HG02970 (cell line): ENCODE measurements around the gene TPPP2.

ENCODE experiments used
- ATAC-seq: cut with Tn5 transposase; IDR thresholded peaks from one replicate; pipeline ENCODE4 v1.9.1; 2021; ENCODE audit warnings: mild to moderate bottlenecking, moderate library complexity, moderate number of reproducible peaks; ENCODE audit not compliant: unreplicated experiment, low FRiP score

TPPP2 gene

DNA sequence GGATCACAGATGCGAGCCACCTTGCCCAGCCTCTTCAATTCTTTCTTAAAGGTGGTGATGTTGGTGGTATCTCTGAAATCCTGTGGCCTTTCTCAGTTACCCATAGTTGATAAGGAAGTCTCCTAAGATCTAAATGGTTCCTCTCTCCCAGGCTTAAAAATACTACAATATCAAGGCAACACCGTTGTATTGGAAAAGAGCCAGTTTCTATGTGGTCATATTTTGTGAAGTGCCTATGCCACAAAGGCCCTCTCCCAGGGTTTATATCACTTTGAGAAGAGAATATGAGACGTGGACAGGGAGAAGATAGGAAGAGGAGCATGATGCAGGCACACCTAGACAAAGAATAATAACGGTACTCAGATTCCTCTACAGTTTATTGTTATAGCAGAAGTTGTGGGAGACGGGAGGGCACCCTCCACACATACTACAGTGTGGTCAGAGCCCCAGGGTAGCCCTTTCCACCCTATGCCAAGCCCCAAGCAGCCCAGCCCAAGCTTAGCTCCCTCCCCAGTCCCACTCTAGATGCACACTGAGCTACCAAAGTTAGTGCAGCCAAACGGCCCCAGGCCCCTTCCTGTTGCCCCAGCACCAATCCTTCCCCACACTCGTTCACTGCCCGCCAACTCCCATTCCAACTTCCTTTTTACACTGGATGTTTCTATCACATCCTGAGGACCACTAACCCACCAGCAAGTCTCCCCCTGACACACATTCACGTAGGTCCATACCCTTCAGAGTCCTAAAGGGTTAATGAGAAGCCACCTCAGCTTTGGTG lies 13.4 kb upstream of the TPPP2 start:
- no peak for ATAC-seq

DNA sequence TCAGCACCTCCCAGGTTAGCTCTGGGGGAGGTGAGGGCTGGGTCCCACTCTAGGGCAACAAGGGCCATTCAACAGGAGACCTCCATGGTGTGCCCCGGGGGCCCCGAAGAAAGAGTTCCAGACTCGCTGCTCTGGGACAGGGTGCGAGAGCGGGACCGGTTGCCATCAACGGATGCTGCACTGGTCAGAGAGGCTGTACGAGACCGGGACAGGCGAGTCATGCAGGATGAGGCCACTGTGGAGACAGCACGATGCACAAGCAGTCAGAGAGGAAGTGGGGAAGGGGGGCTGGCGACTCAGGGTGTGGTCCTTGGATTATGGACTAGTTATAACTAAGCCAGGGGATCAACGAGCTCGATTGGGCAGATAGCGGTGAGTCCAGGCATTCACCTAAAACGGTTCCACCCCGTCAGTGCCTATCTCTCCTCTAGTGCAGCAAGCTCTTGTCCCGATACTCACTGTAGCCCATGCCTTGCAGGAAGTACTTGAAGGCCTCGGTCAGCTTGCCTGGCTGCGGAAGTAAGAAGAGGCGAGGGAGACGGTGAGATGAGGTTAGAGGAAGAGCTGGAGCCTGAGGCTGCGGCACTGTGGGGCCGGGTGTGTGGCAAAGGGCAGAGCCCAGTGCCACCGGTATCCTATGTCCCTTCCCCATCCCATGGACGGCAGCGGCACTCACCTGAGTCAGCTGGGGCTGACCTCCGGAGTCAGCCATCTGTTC lies 12.3 kb upstream of the TPPP2 start:
- ATAC-seq = no peak

DNA sequence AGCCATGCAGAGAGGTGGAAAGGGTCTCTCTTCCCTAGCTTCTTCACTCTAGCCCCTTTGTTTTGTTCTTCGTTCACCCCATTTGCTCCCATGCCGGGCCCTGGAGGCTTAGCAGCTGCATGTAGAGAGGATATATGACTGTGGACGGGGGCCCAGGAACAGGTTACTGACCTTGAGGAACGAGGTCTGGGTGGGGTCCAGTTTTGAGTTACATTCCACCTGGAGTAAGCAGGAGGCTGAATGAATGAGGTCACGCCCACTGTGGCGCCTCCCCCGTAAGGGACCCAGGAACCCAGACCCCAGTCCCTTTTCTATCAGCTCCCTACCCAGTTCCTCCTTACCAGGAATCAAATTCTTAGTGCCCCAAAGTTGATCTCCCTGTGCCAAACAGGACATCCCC lies 11.7 kb upstream of the TPPP2 start:
- no peak for ATAC-seq

DNA sequence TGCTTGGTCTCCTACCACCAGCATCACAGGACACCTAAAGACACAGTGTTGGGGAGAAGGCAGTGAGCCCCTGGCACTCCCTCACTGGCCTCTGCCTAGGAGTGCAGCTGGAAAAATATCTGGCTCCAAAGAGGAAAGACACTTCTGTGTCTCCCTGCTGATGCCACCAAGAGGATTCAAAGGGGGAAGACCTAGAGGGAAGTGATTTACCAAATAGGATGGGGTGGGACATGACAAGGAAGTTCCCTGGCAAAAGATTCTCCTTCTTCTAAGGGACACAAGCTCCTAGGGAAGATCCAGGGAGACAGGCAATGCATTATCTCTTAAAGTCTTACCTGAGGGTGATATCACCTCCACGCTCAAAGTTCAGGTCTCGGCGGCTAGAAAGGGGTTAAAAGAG lies 11.2 kb upstream of the TPPP2 start:
- no peak for ATAC-seq

DNA sequence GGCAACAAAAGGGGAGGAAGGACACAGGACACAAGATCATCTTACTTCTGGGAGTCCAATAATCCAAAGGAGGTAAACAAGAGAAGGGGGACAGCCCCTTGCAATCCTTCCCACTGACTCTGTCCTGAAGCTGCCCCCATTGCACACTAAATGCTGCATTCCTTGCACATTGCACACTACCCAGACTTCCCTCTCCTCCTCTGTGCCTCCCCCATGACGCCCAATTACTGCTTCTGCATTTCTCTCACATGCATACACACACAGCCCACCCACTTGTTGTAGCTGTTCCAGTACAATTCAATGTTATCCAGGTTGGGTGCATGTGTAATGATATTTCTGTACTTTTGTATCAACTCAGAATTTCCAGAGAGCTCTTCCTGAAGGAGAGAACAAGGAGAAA lies 10.7 kb upstream of the TPPP2 start:
- no peak for ATAC-seq

DNA sequence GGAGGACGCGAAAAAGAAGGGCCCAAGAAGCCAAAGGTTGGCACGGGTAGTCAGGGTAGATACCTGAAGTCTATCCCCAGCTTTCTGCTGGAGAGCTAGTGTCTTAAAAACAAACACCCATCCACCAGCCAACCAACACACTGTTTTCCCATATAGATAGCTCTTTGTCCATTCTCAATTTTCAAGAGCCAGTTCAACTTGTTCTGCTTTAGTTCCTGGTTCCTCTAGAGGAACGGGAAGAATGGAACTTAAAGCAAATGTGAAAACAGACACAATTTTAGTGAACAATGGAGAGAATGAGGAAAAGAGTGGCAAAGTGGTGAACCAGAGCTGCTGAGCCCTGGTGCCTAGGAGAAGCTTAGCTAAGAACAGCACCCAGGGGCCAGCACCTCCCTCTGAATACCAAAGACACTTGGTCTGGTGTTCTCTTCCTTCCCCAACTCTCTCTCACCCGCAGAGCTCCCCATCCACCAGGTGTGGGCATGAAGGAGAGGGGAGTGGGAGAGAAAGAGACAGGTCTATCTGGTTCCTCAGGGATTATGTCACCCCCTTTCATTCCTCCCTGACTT lies 9.0 kb upstream of the TPPP2 start:
- no peak for ATAC-seq

DNA sequence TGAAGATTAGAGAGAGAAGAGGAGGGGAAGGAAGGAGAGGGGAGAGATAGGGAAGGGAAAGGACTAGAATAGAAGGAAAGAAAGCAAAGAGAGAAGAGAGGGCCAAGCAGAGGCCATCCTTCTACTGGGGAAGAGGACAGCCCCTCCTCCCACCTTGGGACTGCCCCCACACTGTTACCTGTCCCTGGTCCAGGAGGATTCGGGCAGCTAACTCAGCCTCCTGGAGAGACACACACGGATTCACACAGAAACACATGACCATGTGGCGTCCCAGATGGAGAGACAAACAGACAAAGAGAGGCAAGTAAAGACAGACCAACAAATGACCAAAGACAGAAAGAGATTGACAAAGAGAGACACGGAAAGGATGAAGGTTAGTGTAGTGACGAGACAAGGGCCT lies 7.3 kb upstream of the TPPP2 start:
- ATAC-seq = no peak

DNA sequence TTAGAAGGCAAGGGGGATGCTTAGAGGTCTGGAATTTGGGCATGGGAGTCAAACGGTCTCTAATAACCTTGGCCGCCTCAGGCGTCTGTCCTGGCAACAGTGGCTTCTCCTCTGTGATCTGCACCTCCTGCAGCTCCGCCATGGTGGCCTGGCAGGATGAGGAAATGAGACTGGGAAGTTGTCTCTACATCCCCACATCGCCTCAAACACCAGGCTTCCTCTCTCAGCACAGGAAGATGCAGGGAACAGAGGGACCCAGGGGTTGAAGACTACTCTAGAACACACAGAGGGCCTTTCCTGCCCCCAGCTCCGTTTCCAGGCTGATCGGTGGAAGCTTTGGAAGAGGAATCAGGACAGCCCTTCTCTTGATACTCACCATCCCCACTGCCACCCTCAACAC lies 6.8 kb upstream of the TPPP2 start:
- ATAC-seq = no peak

DNA sequence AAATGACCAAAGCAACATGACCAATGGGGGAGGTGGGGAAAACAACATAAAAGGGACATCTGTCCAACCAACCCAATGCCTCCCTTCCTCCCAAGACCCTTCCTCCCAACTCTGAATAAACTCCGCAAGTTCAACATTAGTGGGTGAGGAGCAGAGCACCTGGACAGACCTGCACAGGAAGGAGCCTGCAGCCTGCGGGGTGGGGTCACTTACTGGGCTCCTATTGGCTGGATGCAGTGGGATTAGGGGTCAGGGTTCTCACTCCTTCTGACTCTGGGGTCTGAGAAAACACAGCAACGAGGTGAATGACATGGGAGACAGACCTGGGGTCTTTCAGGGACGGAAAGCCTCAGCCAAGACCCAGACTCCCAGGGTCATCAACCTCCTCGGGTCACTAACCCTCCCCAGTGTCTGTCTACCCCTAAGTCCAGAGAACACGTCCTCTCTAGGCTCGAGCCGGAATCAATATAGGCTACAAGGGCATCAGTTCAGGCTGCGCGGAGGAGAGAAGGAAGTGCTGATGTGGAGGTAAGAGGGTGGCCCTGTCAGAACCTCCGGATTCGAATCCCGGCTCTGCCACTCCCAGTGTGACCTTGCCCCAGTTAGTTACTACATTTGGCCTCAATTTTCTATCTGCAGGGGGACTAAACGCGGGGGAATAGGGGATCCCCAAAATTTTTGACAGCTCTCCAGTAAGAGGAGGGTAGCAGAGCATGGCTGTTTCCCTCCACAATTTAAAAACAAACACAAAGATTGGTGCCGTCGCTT lies 6.0 kb upstream of the TPPP2 start:
- ATAC-seq = no peak

DNA sequence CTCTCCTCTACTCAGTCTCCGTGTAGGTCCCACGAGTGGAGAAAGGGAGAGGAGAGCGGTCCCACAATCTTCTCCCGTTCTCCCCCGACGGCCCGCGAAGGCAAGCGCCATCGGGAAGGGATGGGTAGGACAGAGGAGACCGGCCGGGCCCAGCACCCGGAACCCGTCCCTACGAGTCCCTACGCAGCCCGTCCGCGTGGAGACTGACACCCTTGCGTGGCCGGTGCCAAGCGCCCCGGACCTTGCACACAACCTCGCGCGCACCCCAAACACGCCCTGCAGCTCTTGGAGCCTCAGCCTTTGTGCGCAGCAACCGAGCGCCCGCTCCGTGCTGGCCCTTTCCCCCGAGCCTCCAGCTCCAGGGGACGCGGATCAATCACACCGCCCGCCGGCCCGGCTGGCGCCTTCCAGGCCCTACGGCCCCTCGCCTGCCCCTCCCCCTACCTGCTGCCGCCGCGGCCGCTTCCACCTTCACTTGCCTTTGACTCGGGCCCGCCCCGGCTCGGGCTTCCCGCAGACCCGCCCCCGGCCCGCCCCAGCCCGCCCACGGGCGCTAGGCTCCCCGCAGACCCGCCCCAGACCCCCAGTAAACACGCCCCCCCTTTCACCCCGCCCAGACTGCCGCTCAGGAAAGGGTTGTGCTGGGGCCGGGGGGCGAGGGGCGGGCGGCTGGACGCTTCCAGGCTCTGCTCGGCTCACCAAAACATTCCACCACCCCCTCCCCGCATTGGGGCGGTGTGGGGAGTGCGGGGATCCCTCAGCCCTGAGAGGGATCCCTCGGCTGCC lies 5.2 kb upstream of the TPPP2 start, which contains the start of gene NDRG2:
Gene NDRG2 (minus strand): TSS at position 477 of the 786 bp plus-strand sequence. CDS start 1,746 bp downstream, outside the sequence.
- ATAC-seq = no peak

DNA sequence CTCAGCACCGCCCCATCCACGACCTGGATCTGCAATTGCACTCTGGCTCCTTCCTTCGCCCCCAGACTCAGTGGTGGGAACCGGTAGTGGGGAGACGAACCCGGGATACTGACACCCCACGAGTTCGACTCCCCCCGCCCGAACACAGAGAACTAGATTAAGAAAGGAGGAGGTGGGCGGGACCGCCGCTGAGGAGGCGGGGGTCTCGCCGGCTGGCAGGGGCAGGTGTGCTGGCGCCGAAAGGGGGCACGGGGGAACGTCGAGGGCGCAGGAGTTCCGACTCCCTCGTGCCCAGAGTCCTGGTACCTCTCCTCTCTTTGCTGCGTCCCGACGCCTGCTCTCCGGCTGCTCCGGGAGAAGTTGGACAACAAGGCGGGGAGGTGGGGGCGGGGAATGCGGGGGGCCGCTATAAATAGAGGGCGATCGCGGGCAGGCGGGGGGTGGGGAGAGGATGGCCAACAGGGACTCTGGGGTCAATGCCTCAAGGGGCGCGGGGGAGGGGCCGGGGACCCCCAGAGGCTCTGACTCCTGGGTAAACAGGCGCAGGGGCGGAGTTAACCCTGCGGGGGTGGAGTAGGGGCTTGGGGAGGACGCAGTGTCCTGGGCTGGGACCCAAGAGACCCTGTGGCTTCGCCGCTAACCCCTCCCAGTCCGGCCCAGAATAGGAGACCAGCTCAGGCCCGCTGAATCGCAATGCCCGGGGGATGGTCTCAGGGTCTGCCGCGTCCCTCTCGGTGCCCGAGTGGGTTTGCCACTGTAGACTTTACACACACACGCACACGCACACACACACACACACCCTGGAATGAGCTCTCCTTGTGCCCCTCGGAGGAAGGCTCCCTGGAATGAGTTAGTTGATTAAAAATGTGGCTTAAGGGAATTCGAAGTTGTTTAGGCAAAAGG lies 4.4 kb upstream of the TPPP2 start:
- no peak for ATAC-seq

DNA sequence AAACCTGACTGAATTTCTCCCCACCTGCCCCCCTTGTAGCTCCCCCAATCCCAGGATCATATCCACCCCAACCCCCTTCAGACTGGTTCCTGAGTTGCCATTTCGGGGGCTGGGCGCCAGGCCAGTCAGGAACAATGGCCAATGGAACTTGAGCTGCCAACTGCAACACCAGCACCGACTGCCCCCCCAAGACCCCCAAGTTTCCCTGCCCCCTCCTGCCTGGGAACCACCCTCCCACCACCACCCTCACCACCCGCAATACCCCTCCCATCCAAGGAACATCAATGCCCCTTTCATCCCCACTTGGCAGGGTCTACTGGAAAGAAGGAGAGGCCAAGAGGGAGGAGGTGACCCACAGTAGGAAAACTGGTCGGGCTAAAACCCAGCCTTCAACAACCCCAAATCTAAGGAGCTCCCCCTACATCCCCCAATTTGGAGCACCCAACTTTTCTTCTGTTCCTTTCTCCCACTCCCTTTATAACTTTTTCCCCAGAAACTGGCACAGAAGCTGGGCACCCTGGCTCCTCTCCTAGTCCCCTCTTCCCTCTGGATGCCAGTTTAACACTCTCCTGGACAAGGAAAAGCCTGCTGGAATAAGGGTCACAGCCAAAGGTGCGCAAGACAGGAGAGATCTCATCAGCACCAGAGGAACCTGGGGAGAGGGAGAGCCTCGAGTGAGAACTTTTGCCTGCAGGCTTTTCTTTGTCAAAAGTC lies 3.6 kb upstream of the TPPP2 start:
- ATAC-seq = no peak

DNA sequence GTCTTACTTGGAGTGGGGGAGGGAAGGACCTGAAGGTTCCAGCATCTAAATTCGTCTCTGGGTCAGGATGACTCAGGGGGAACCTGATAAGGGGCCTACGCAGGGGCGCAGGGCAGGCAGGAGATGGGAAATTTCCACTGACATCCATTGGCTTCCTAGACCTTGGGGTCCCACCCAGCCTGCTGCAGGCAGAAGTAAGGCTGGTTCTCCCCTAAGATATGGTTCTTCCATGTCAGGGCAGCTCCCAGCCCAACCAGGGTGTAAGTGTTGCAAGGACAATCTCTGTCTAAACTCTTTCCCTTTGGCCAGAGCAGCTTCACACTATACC lies 3.1 kb upstream of the TPPP2 start:
- ATAC-seq = no peak

DNA sequence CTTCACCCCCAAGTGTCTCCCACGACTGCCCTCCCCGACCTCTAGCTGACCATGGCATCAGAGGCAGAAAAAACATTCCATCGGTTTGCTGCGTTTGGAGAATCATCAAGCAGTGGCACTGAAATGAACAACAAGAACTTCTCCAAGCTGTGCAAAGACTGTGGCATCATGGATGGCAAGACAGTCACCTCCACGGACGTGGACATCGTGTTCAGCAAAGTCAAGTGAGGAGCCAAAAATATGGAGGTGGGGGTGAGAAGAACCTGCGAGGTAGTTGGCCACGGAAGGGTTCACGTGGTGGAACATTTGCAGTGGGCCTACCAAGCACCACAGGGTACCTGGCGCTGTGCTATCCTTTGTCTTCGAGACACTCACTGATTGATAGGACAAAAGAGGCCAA lies 514 bp downstream of the TPPP2 start:
- ATAC-seq = no peak

DNA sequence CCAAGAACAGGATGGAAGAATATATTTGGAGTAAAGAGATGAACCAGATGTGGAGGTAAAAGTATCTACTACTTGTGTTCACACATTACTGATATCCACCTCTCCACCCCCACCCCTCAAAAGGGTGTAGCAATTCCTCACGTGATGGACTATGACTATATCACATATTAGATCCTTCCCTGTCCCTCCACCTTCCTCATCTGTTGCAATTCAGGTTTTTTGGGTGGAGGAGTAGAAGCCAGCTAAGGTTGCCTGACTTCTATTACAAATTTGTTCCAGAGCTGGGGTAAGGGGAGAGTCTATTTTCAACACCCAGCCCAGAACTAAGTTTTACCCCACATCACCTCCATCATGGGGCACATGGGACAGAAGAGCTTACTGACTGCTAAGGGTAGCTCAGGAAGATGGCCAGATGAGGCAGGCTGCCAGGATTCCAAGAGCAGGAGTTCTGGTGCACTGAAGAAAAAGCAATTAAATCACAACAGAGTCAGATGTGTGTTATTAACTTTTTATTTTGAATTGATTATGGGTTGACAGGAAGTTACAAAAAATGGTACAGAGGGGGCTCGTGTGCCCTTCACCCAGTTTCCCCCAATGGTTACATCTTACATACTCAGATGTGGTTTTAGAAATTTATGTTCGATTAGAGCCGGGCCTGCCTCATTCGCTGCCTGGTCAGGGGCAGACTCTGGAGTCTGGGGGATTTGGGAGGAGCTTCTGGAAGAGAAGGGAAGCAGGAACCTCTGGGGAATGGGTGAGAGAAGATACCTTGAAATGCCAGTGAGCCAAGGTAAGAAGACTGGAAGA lies 2.5 kb downstream of the TPPP2 start:
- no peak for ATAC-seq

DNA sequence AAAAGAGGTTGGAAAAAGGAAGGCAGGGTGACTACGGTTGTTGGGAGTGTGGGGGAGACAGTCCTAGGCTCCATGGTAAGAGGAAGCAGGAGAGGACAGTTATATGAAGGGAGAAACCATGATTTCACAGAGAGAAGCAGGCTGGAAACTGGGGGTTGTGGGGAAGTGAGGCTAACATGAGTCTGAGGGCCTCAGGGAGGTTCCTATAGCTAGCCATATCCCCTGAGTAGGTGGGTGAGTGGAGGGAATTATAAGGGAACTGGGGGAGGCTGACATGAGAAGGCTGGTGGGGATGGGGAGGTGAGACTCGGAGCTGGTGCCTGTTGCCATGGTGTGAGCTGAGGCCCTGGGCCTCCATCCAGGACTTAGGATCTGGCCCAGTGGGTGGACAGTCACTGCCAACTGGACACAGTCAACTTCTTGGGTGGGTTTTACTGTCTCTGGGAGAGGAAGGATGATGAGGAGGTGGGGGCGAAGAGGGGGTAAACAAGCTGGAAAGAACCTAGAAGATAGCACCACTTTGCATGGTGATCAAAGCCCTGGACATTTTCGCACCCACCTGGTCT lies 3.2 kb downstream of the TPPP2 start:
- no peak for ATAC-seq

DNA sequence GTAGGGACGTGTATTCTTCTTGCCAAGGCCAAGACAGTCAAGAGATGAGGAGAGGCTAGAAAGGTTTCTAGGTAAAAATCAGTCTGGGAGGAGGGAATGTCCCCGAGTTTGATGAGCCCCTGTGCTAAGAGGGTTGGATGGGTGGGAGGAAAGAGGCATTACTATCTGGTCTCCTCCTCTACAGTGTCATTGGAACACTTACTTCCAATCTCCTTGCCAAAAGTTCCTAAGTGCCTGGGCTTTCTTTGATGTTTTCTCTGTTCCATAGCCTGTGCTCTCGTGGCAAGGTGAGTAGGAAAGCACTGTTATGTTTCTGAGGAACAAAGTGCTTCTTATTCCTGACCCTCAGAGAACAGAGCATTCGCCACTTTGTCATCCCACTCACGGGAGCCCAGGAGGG lies 4.7 kb downstream of the TPPP2 start, which contains the start of gene RNASE13:
Gene RNASE13 (minus strand): TSS at position 101 of the 400 bp plus-strand sequence. CDS start 519 bp downstream, outside the sequence.
- ATAC-seq = no peak
